Subcutaneous abdominal adipose tissue (tissue), 5 donors: Measurements from ENCODE around the gene CPNE2.

Source experiments
- H3K27ac ChIP-seq: one replicate; pipeline ENCODE4 v1.7.0; 2013; ENCODE audit warnings: low read depth, mild to moderate bottlenecking, inconsistent platforms, low read length, moderate library complexity
- H3K27me3 ChIP-seq, 5 donors: one replicate each; pipeline ENCODE4 v1.7.0; 2013; ENCODE audit warnings: low read length in 5 of 5, inconsistent platforms in 1 of 5; ENCODE audit not compliant: control insufficient read depth in 5 of 5, insufficient read depth in 4 of 5
- H3K36me3 ChIP-seq, 5 donors: one replicate each; pipeline ENCODE4 v1.7.0; 2013; ENCODE audit warnings: low read length in 5 of 5; ENCODE audit not compliant: control insufficient read depth in 5 of 5, insufficient read depth in 5 of 5
- H3K4me1 ChIP-seq, 5 donors: one replicate each; pipeline ENCODE4 v1.7.0; 2013; ENCODE audit warnings: low read length in 5 of 5, mild to moderate bottlenecking in 3 of 5, moderate library complexity in 1 of 5; ENCODE audit not compliant: control insufficient read depth in 5 of 5, insufficient read depth in 5 of 5
- H3K4me3 ChIP-seq, 5 donors: one replicate each; pipeline ENCODE4 v1.7.0; 2013; ENCODE audit warnings: low read length in 5 of 5, low read depth in 1 of 5
- H3K9ac ChIP-seq, 5 donors: one replicate each; pipeline ENCODE4 v1.7.0; 2013; ENCODE audit warnings: low read length in 5 of 5, mild to moderate bottlenecking in 4 of 5, moderate library complexity in 3 of 5
- H3K9me3 ChIP-seq, 5 donors: one replicate each; pipeline ENCODE4 v1.7.0; 2013; ENCODE audit warnings: low read length in 5 of 5; ENCODE audit not compliant: control insufficient read depth in 5 of 5
- donor health status: healthy.
- donor health status: healthy.
- donor health status: healthy.
- donor health status: healthy.
- donor health status: healthy.

The CPNE2 gene

GRCh38 chr16:57138281-57138935 is 46.0 kb downstream of the CPNE2 start:
- H3K27ac ChIP-seq, result no peak overlapping the region
- H3K27me3 ChIP-seq, result no peaks in the 10 kb centered on the region
- H3K36me3 ChIP-seq, result peaks cover 0 to 47% (median 36%) of the 10 kb centered on the region in 5 donors
- H3K9ac ChIP-seq, result no peak overlapping the region
- no peaks in the 10 kb centered on the region for H3K9me3 ChIP-seq
- no peak overlapping the region for H3K4me3 ChIP-seq
- peaks cover 3 to 68% (median 39%) of the 10 kb centered on the region in 5 donors for H3K4me1 ChIP-seq

- H3K9me3 ChIP-seq, result no peaks in the 10 kb centered on the region
- H3K9ac ChIP-seq, result no peak overlapping the region
- no peak overlapping the region for H3K27ac ChIP-seq
- peaks cover 3 to 84% (median 59%) of the 10 kb centered on the region in 5 donors for H3K4me1 ChIP-seq
- peaks cover 0 to 37% (median 32%) of the 10 kb centered on the region in 5 donors for H3K36me3 ChIP-seq
- H3K27me3 ChIP-seq, result no peaks in the 10 kb centered on the region
- no peak overlapping the region for H3K4me3 ChIP-seq
Measured at GRCh38 chr16:57140931-57141668, 48.7 kb downstream of the CPNE2 start.

GRCh38 chr16:57141822-57142631 is 49.6 kb downstream of the CPNE2 start:
- H3K9ac ChIP-seq, result no peak overlapping the region
- no peak overlapping the region for H3K27ac ChIP-seq

GRCh38 chr16:57143149-57143921 is 51.0 kb downstream of the CPNE2 start:
- H3K4me1 ChIP-seq, result peaks cover 3 to 93% (median 80%) of the 10 kb centered on the region in 5 donors
- H3K27ac ChIP-seq, result no peak overlapping the region
- H3K9me3 ChIP-seq, result no peaks in the 10 kb centered on the region
- H3K36me3 ChIP-seq, result peaks cover 0 to 26% (median 22%) of the 10 kb centered on the region in 5 donors
- H3K4me3 ChIP-seq, result no peak overlapping the region
- H3K27me3 ChIP-seq, result no peaks in the 10 kb centered on the region
- H3K9ac ChIP-seq, result peak overlapping the region in 2 of 5 donors; percentile 1 to 4

More at GRCh38 chr16:57141822-57142631, 49.6 kb downstream of the CPNE2 start:
- Histone ChIP-seq H3K27me3 (no peaks in the 10 kb centered on the region), H3K36me3 (peaks cover 0 to 35% (median 30%) of the 10 kb centered on the region in 5 donors), H3K9me3 (no peaks in the 10 kb centered on the region), H3K4me3 (no peak overlapping the region), H3K4me1 (peaks cover 3 to 90% (median 68%) of the 10 kb centered on the region in 5 donors)

DNA sequence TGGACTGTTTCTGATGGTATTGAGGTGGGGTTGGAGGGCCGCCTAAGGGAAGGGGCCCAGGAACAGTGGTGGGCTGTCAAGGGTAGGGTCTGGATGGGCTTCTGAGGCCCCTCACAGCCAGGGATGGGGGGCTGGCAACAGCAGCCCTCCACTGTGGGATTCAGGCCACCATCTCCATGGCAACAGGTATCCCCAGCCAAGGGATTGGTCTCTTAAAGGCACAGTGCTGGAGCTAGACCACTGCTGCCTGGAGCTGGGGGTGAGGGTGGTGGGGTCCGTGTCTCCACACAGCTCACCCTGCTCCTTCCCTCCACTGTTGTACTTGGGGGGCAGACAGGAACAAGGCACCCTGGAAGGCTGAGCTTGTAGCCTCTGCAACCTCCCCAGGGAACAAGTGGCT is 51.6 kb downstream of the CPNE2 start:
- Histone ChIP-seq H3K27ac (no peak overlapping the region), H3K4me1 (peaks cover 3 to 96% (median 87%) of the 10 kb centered on the region in 5 donors), H3K9ac (peak overlapping the region in 1 of 5 donors; percentile 63), H3K9me3 (no peaks in the 10 kb centered on the region), H3K27me3 (no peaks in the 10 kb centered on the region), H3K36me3 (peaks cover 0 to 28% (median 25%) of the 10 kb centered on the region in 5 donors), H3K4me3 (no peak overlapping the region)

DNA sequence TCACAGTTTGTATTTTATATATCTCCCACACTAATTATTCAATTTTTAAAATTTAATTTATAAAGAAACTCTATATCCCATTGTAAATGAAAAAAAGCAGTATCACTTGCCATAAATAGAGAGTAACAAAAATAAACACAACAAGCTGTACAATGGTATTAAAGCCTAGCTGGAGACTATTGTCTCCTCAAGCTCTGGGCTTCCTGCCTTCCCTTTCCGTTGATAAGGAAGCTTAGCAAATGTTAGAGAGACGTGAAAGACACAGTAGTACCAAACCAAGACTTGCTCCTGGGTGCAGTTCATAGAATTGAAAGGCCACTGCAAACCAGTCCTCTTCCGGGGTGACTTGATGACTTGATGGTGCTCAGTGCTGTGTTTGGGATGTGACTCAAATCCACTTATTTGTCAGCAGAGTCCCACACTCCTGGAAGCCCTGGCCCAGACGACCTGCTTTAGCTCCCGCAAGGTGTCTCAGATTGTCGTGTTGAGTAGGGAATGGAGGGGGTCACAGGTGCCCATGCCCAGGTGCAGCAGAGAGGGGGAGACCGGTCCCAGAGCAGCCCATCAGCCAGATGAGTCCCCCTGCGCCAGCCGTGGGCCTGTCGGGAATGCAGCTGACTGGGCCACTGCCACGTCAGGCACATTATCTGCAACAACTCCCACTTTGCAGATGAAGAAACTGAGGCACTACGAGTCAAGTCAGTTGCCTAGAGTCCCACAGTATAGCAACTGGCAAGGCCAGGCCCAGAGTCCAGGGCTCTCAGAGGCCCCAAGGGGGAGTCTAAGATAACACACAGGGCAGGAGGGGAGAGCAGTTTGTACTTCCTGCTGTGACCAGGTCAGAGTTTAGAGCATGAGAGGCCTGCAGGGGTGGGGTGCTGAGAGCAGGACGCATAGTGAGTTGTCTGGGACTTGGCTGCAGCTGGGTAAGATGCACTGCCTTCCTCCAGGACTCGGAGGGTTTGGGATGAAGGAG is 53.0 kb downstream of the CPNE2 start:
- peaks cover 0 to 35% (median 29%) of the 10 kb centered on the region in 5 donors for H3K36me3 ChIP-seq
- no peak overlapping the region for H3K27ac ChIP-seq
- no peak overlapping the region for H3K9ac ChIP-seq
- H3K9me3 ChIP-seq, result no peaks in the 10 kb centered on the region
- H3K4me3 ChIP-seq, result peak overlapping the region in 1 of 5 donors; percentile 21
- peaks cover 3 to 92% (median 81%) of the 10 kb centered on the region in 5 donors for H3K4me1 ChIP-seq
- no peaks in the 10 kb centered on the region for H3K27me3 ChIP-seq

DNA sequence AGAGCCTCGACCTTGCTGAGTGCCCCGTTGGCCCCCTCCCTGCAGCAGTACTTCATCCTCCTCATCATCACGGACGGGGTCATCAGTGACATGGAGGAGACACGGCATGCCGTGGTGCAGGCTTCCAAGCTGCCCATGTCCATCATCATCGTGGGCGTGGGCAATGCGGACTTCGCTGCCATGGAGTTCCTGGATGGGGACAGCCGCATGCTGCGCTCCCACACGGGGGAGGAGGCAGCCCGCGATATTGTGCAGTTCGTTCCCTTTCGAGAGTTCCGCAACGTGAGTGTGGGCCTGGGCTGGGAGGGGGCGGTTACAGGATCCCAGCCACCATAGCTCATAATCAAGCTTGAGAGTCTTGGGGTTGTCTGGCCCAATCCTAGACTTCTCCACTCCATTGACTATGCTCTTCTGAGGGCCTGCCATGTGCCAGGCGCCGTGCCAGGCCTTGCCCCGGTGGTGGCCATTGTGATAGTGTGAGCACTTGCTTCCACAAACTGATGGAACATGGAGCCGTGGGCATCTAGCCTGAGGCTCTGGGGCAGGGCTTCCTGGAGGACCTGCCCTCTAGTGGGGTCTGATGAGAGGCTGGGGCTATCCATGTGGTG is 53.8 kb downstream of the CPNE2 start:
- Histone ChIP-seq H3K9me3 (no peaks in the 10 kb centered on the region), H3K36me3 (peaks cover 0 to 32% (median 29%) of the 10 kb centered on the region in 5 donors), H3K27ac (no peak overlapping the region), H3K4me3 (no peak overlapping the region), H3K27me3 (no peaks in the 10 kb centered on the region), H3K9ac (no peak overlapping the region), H3K4me1 (peaks cover 5 to 92% (median 81%) of the 10 kb centered on the region in 5 donors)

DNA sequence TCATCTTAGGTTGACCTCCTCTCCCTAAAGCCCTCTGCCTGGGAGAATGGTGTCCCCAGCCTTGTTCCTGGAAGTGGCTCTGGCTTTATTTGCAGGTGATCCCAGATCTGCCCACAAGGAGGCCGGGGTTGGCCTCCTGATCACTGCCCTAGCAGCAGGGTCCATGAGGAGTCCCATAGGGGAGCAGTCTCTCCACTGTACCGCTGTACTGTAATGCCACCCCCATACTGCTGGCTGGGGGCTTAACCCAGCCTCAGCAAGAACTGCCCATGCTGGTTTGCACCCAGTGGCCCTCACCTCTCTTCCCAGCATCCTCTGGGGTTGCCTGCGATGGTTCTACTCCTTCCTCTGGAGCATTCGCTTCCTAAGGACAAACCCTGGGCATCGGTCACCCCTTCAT is 54.4 kb downstream of the CPNE2 start:
- Histone ChIP-seq H3K27ac (peak overlapping the region; percentile 35), H3K27me3 (no peaks in the 10 kb centered on the region), H3K4me3 (no peak overlapping the region), H3K9me3 (no peaks in the 10 kb centered on the region), H3K4me1 (peaks cover 8 to 92% (median 80%) of the 10 kb centered on the region in 5 donors), H3K9ac (no peak overlapping the region), H3K36me3 (peaks cover 0 to 29% (median 24%) of the 10 kb centered on the region in 5 donors)
